AG10803 (cell line): ENCODE measurements around the gene MTUS2.

Experiments
- DNase-seq: peaks from one replicate; pipeline ENCODE4 v3.0.0; 2010; ENCODE audit warnings: low read depth
- H3K4me3 ChIP-seq: 2 replicates; pipeline ENCODE4 v1.5.1; 2011; ENCODE audit warnings: mild to moderate bottlenecking, low read length, control low read depth
- TF ChIP-seq, protein P1 (sequence below): conservative IDR thresholded peaks from 2 replicates; pipeline ENCODE4 v1.5.1; 2011; ENCODE audit warnings: mild to moderate bottlenecking, low read length, control low read depth, inconsistent platforms

Gene MTUS2

DNA sequence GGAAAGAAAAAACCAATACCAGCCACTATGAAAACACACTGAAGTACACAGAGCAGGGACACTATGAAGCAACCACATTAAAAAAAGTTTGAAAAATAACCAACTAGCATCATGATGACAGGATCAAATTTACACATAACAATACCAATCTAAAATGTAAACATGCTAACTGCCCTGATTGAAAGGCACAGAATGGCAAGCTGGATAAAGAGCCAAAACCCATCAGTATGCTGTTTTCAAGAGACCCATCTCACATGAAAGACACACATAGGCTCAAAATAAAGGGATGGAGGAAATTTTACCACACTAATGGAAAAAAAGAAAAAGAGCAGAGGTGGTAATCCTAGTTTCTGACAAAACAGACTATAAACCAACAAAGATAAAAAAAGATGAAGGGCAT, 484.0 kb downstream of the MTUS2 start:
- TF ChIP-seq, protein P1, sequence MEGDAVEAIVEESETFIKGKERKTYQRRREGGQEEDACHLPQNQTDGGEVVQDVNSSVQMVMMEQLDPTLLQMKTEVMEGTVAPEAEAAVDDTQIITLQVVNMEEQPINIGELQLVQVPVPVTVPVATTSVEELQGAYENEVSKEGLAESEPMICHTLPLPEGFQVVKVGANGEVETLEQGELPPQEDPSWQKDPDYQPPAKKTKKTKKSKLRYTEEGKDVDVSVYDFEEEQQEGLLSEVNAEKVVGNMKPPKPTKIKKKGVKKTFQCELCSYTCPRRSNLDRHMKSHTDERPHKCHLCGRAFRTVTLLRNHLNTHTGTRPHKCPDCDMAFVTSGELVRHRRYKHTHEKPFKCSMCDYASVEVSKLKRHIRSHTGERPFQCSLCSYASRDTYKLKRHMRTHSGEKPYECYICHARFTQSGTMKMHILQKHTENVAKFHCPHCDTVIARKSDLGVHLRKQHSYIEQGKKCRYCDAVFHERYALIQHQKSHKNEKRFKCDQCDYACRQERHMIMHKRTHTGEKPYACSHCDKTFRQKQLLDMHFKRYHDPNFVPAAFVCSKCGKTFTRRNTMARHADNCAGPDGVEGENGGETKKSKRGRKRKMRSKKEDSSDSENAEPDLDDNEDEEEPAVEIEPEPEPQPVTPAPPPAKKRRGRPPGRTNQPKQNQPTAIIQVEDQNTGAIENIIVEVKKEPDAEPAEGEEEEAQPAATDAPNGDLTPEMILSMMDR: no peak
- no peak for DNase-seq
- H3K4me3 ChIP-seq: no peak overlapping the region

DNA sequence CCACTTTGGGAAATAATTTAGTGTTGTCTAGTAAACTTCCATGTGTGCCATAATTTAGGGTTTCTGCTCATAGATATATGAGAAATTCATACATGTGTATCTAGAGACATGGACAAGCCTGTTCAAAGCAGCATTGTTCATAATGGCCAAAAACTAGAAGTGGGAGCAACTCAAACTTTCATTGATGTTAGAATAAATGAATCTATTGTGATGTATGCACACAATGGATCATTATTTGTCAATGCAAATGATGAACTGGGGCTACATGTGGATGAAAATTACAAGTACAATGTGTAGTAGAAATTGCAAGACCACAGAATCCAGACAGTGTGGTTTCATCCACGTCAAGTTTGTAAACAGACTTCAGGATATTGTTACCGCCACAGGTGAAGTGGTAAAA, 490.7 kb downstream of the MTUS2 start:
- no peak for DNase-seq
- no peak overlapping the region for H3K4me3 ChIP-seq
- TF ChIP-seq, protein P1: no peak

DNA sequence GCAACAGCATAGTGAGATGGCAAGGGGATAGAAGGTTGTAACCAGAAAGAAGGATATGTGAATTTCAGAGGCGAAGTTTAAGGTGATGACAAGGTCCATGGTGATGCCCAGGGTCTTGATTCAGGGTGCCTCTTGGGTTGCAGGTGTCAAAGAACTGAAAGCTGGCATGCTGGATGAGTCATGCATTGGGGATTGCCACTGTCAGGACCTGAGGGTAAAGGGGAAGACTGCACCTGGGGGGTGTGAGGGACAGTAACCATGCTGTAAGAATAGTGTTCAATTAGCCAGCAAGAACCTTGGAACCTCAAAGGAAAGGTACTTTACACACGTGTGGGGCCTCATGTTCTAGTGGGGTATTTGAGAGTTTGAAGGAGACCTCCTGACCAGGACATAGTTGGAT, 495.7 kb downstream of the MTUS2 start:
- DNase-seq: no peak
- no peak overlapping the region for H3K4me3 ChIP-seq
- TF ChIP-seq, protein P1: no peak

DNA sequence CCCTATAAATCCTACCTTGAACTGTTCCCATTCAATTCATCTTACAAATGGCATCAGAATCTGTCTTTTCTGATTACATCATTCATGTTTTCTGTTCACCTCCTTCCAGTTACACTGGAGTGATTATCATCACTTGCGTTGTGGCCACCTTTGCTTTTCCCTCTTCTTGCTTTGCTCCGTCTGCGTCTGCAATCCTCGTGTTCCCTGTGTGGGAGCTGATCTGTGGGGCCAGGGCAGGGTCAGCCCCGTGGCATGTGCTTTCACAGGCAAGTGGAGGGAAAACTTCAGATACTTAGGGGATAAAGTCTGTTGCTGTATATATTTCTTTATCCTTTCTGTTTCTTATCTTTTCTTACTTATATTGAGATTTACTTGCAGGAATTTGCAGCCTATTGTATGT, 497.7 kb downstream of the MTUS2 start:
- DNase-seq: no peak
- TF ChIP-seq, protein P1: no peak

DNA sequence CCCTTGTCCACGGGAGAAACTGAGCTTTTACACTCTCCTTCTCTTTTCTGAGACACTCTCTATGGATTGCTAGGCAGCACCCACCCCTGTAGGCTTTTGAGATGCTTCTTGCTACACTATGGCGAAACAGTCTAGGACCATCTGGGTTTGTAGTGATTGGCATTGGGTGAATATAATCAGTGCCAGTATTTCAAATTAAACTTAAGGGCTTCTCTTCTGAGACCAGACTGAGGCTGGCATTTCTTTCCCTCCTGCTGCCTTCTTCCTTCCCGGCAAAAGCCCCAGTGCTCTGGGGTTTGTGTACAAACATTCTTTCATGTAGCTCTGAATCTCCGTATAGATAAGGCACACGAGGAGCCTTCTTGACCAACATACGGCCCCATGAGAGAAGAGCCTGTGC, 498.6 kb downstream of the MTUS2 start:
- TF ChIP-seq, protein P1: no peak
- DNase-seq: no peak

More for the DNA sequence above, 497.7 kb downstream of the MTUS2 start:
- H3K4me3 ChIP-seq: no peak overlapping the region

DNA sequence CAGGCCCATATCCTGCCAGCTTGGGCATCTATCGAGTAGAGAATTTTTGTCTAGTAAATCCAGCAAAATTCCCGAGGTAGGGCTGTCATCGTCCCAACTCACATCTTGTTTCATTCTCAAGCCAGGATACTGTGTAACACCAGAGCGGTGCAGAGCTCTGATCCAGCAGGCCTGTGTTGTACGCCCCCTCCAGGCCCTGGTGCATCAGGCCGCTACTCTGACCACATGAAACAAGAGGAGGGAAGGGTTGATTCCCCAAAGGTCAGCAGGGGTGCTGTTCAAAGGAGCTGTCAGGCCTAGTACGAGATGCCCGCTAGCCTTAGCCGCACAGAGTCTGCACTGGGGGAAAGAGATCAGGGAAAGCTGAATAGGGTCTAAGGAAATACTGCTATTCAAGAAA, 499.3 kb downstream of the MTUS2 start:
- no peak for DNase-seq
- no peak overlapping the region for H3K4me3 ChIP-seq
- TF ChIP-seq, protein P1: no peak

More for the DNA sequence above, 498.6 kb downstream of the MTUS2 start:
- no peak overlapping the region for H3K4me3 ChIP-seq

DNA sequence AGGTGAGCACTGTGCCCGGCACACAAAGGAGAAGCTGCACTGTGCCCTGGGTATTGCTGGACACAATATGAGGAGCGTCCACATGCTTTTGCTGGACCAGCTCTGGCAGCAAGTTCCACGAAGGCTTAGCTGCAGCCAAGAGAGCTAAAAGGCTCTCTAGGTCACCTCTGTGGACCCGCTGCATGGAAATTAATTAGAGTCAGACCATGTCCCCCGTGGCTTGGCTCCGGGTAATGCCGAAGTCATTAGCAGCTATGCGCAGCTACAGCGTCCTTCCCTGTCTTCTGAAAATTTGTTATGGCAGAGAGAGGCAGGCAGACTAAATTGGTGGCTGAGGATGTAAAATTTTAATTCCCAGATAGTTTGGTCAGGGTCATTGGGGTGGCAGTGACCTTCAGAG, 503.8 kb downstream of the MTUS2 start:
- TF ChIP-seq, protein P1: no peak
- DNase-seq: no peak
- no peak overlapping the region for H3K4me3 ChIP-seq
